ENCODE results near the gene CDHR1. TPM values are rescaled to one million over a fixed set of nuclear protein-coding genes. Genes with fewer than 3 reads are reported as not detected.

CDHR1 gene
- polyA plus RNA-seq, 1 of the 3 experiments (the other 2 are of a cell fraction): 0.02 TPM

- TF ChIP-seq, protein P1, sequence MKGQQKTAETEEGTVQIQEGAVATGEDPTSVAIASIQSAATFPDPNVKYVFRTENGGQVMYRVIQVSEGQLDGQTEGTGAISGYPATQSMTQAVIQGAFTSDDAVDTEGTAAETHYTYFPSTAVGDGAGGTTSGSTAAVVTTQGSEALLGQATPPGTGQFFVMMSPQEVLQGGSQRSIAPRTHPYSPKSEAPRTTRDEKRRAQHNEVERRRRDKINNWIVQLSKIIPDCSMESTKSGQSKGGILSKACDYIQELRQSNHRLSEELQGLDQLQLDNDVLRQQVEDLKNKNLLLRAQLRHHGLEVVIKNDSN (IDR thresholded peaks at IDR 0.05; ENCODE audit: borderline replicate concordance, low read depth): no peak
Measured at GRCh38 chr10:84236807-84237198, 42.5 kb downstream of the CDHR1 start (continued).

DNA sequence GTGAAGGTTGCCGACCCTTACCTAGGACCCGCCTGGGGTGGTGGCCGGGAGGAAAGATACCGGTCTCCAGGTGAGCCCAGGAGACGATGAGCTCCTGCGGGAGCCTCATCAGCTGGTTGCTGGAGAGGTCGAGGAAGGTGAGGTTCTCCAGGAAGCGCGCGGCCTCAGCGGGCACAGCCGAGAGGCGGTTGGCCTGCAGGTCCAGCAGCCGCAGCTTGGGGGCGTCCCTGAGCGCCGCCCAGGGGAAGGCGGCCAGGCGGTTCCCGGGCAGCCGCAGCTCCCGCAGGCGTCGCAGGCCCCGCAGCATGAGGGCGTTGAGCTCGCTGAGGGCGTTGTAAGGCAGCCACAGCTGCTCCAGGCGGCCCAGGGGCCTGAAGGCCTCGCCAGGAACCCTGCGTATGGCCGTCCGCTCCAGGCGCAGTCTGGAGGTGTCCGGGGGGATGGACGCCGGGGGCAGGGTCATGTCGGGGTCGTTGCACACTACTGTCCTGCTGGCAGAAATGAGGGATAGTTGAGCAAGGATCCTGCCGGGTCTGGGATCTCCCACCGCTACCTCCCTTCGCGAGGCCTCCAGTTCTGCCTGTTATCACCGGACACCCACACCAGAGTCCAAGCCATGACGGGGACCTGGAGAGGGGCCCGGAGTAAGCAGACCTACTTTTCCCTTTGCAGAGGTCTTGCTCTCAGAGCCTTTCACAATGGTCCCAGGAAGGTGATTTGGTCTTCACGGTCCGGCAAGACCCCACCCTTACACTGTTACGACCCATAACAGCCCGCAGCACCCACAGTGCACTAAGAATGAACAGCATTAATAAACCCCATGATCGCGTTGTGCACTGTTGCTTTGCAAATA is 43.1 kb downstream of the CDHR1 start:
- Histone ChIP-seq H3K36me3 (replicated peaks in 1 of 2; ENCODE audit: control insufficient read depth in 1 of 2, insufficient read depth in 2 of 2, low read length in 1 of 2) (no peaks in the 10 kb centered on the region), H3K9ac (no peak overlapping the region), H3K9me2 (no peaks in the 10 kb centered on the region), H2AFZ (ENCODE audit: low read depth) (no peak overlapping the region), H3K4me1 (ENCODE audit: control insufficient read depth in 1 of 2, insufficient read depth in 2 of 2, low read depth in 1 of 2, low read length in 1 of 2) (no peaks in the 10 kb centered on the region), H3K4me2 (no peak overlapping the region), H3K9me3 (no peaks in the 10 kb centered on the region), H3K79me2 (ENCODE audit: insufficient read depth) (no peaks in the 10 kb centered on the region), H3F3A (replicated peaks; ENCODE audit: insufficient read depth) (no peaks in the 10 kb centered on the region), H4K20me1 (ENCODE audit: insufficient read depth) (no peaks in the 10 kb centered on the region), H3K27ac (ENCODE audit: low read depth in 2 of 2, low read length in 1 of 2) (no peak overlapping the region), H3K27me3 (ENCODE audit: insufficient read depth) (no peaks in the 10 kb centered on the region), H3K4me3 (ENCODE audit: low read depth in 2 of 2, low read length in 1 of 2) (no peak overlapping the region)
- TF ChIP-seq, protein P2, sequence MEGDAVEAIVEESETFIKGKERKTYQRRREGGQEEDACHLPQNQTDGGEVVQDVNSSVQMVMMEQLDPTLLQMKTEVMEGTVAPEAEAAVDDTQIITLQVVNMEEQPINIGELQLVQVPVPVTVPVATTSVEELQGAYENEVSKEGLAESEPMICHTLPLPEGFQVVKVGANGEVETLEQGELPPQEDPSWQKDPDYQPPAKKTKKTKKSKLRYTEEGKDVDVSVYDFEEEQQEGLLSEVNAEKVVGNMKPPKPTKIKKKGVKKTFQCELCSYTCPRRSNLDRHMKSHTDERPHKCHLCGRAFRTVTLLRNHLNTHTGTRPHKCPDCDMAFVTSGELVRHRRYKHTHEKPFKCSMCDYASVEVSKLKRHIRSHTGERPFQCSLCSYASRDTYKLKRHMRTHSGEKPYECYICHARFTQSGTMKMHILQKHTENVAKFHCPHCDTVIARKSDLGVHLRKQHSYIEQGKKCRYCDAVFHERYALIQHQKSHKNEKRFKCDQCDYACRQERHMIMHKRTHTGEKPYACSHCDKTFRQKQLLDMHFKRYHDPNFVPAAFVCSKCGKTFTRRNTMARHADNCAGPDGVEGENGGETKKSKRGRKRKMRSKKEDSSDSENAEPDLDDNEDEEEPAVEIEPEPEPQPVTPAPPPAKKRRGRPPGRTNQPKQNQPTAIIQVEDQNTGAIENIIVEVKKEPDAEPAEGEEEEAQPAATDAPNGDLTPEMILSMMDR (IDR thresholded peaks at IDR 0.05): no peak
- TF ChIP-seq CHD2 (IDR thresholded peaks at IDR 0.05; ENCODE audit: low read length, partially characterized antibody) (no peak), RFX5 (IDR thresholded peaks at IDR 0.05; ENCODE audit: low read length) (no peak), POLR2AphosphoS5 (IDR thresholded peaks at IDR 0.05; ENCODE audit: low read depth, low read length) (no peak), ELF1 (IDR thresholded peaks at IDR 0.05) (no peak), NRF1 (IDR thresholded peaks at IDR 0.05; ENCODE audit: low read depth, low read length) (no peak), RAD21 (IDR thresholded peaks at IDR 0.05; ENCODE audit: low read length) (no peak), FOSL2 (IDR thresholded peaks at IDR 0.05; ENCODE audit: borderline replicate concordance, low read depth) (no peak), EP300 (IDR thresholded peaks at IDR 0.05; ENCODE audit: borderline replicate concordance in 1 of 2, low read depth in 1 of 2, low read length in 1 of 2) (no peak), REST (IDR thresholded peaks at IDR 0.05; ENCODE audit: low read depth, low read length) (no peak), RXRA (IDR thresholded peaks at IDR 0.05; ENCODE audit: borderline replicate concordance, low read depth) (no peak), TAF1 (IDR thresholded peaks at IDR 0.05; ENCODE audit: borderline replicate concordance, low read depth, low read length) (no peak), MAX (IDR thresholded peaks at IDR 0.05; ENCODE audit: low read depth) (no peak), GABPA (IDR thresholded peaks at IDR 0.05; ENCODE audit: low read depth) (no peak)
- TF ChIP-seq, protein P3, sequence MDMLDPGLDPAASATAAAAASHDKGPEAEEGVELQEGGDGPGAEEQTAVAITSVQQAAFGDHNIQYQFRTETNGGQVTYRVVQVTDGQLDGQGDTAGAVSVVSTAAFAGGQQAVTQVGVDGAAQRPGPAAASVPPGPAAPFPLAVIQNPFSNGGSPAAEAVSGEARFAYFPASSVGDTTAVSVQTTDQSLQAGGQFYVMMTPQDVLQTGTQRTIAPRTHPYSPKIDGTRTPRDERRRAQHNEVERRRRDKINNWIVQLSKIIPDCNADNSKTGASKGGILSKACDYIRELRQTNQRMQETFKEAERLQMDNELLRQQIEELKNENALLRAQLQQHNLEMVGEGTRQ (IDR thresholded peaks at IDR 0.05; ENCODE audit: borderline replicate concordance, low read depth, low read length): no peak
- no peak for DNase-seq
- POLR2A ChIA-PET: interaction anchor here (0.7 kb wide), 1 partner anchor 363 kb away, joined by 5 read pairs; no protein-coding TSS in a partner anchor
- CTCF ChIA-PET: interaction anchor here (1.1 to 2.5 kb wide), 3 partner anchors 28 to 300 kb away, joined by 3 to 7 read pairs (median 3); no protein-coding TSS in a partner anchor
- 75% methylated on average over 28 of the region's 52 CpGs for WGBS (ENCODE audit: low lambda C conversion rate)

Data from SK-N-SH (cell line).